ENCODE data around the gene ADARB1.

ADARB1 gene

GRCh38 chr21:45152265-45152746 is 77.9 kb downstream of the ADARB1 start:
- DNase-seq (ENCODE audit: low spot score): no peak

GRCh38 chr21:45153358-45154318 is 79.3 kb downstream of the ADARB1 start:
- DNase-seq (ENCODE audit: low spot score): peak; percentile 51

GRCh38 chr21:45154511-45155508 is 80.4 kb downstream of the ADARB1 start:
- DNase-seq (ENCODE audit: low spot score): peak; percentile 85

- DNase-seq (ENCODE audit: low spot score): no peak
These were observed 81.5 kb downstream of the ADARB1 start for GRCh38 chr21:45155910-45156309.

- no peak for DNase-seq (ENCODE audit: low spot score)
These were observed 82.1 kb downstream of the ADARB1 start for GRCh38 chr21:45156459-45156858.

GRCh38 chr21:45157932-45158331 is 83.6 kb downstream of the ADARB1 start:
- no peak for DNase-seq (ENCODE audit: low spot score)

- DNase-seq (ENCODE audit: low spot score): no peak
These were observed 84.4 kb downstream of the ADARB1 start for GRCh38 chr21:45158491-45159423.

- no peak for DNase-seq (ENCODE audit: low spot score)
These were observed 85.8 kb downstream of the ADARB1 start for GRCh38 chr21:45160198-45160597.

GRCh38 chr21:45161038-45161945 is 86.9 kb downstream of the ADARB1 start:
- no peak for DNase-seq (ENCODE audit: low spot score)

GRCh38 chr21:45162115-45162514 is 87.7 kb downstream of the ADARB1 start:
- no peak for DNase-seq (ENCODE audit: low spot score)

- DNase-seq (ENCODE audit: low spot score): no peak
These were observed 88.4 kb downstream of the ADARB1 start for GRCh38 chr21:45162809-45163208.

GRCh38 chr21:45163413-45164123 is 89.2 kb downstream of the ADARB1 start:
- no peak for DNase-seq (ENCODE audit: low spot score)

GRCh38 chr21:45164124-45164511 is 89.7 kb downstream of the ADARB1 start:
- DNase-seq (ENCODE audit: low spot score): no peak

GRCh38 chr21:45164838-45165237 is 90.5 kb downstream of the ADARB1 start:
- DNase-seq (ENCODE audit: low spot score): no peak

- DNase-seq (ENCODE audit: low spot score): no peak
These were observed 92.6 kb downstream of the ADARB1 start for GRCh38 chr21:45166931-45167330.

GRCh38 chr21:45167796-45168222 is 93.4 kb downstream of the ADARB1 start:
- DNase-seq (ENCODE audit: low spot score): no peak

- DNase-seq (ENCODE audit: low spot score): no peak
These were observed 94.1 kb downstream of the ADARB1 start for GRCh38 chr21:45168522-45168921.

- DNase-seq (ENCODE audit: low spot score): no peak
These were observed 94.6 kb downstream of the ADARB1 start for GRCh38 chr21:45169001-45169400.

GRCh38 chr21:45169682-45170081 is 95.3 kb downstream of the ADARB1 start:
- no peak for DNase-seq (ENCODE audit: low spot score)

All from hepatic stellate cell (primary cell).